COR-L47 (cell line): ENCODE measurements around the gene TMC2.
A peak's percentile ranks its signal among the peaks of the same experiment; 100 is the strongest.
"Not testable (repeated sequence)": the region's sequence is repeated elsewhere in the genome, so short reads cannot be mapped to it uniquely, and the experiment has no call there.

Experiments
- DNase-seq: peaks from one replicate; lab custom pipeline; 2025; lab: John Stamatoyannopoulos, UW

The TMC2 gene

GRCh38 chr20:2524709-2525506 is 11.5 kb upstream of the TMC2 start:
- peak; percentile 16 for DNase-seq

DNA sequence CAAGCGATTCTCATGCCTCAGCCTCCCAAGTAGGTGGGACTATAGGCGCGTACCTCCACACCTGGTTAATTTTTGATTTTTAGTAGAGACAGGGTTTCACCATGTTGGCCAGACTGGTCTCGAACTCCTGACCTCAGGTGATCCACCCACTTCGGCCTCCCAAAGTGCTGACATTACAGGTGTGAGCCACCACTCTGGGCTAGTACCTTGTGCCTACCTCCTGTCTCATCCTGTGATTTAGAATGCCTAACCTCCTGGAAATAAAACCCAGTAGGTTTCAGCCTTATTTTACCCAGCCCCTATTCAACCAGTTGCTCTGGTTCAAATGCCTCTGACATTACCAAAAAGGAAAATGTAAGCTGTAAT is 10.2 kb upstream of the TMC2 start:
- not testable (repeated sequence) for DNase-seq

DNA sequence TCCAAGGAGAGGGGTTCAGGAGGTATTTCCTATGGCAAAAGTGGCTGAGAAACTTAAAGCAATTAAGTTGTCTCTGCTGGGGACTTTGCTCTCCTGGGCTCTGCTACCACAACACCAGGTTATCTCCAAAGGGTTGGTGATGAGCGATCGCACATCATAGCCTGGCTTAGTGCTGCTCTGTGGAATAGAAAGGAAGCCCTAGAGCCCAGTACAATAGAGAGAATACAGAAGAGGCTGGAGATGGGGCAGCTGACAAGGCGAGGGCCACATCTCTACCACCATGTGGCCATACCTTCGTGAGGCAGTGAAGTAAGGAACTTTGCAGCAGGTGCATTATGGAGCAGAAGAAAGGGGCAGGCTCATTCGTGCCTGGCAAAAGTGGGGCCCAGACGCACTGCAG is 8.6 kb upstream of the TMC2 start:
- DNase-seq: no peak

GRCh38 chr20:2528671-2529271 is 7.6 kb upstream of the TMC2 start:
- no peak for DNase-seq

DNA sequence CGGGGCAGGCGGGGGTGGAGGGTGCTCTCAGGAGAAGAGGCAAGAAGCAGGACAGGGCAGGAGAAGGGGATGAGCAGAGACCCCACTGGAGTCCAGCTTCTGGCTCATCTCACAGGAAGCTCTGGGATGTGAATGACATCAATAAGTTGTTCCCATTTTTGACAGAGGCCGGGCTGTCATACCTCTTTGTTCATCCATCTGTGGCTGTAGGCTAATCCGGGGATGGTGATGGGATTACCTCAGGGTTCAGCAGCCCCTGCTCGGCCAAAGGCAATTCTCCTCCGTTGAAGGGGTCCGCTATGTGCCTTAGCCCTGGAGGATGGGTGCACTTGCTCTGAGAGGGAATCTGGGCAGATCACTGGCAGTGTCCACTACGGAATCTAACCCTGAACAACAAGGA is 3.3 kb upstream of the TMC2 start:
- DNase-seq: no peak

- no peak for DNase-seq
These were observed 438 bp upstream of the TMC2 start for GRCh38 chr20:2535711-2536559.

DNA sequence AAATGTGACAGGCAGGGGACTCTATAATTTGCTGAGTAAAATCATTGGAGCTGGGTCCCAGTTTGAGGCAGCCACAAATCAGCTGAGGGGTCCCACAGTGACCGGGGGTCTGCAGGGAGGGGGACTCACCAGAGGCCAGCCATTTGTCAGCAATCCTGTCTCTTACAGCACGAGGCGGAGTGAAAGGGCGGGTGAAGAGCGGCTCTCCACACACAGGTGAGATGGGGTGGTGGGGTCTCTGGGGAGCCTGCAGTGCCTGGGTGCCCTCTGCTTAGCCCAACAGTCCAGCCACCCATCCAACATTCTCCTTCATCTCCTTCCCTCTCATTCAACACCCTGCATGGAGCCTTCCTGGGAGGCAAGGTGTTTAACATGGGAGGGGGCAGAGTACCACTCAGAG is 728 bp downstream of the TMC2 start:
- DNase-seq: no peak

DNA sequence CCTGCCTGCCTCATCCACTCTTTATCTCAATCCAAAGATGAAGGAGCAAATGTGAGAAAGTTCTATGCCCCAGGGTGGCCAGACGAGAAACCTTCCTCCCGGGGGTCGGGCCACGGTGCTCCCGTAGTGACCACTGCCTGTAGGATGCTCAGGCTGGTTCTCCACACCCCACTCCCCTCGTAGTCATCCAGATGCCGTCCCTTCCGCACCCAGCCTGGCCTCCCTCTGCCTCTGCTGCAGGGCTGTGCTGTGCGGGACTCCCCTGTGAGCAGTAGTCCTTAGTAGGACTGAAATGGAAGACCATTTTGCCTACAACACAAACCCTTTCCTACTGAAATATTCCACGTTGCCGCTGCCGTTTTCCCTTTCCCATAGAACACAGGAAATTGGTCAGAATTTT is 2.0 kb downstream of the TMC2 start:
- DNase-seq: no peak

DNA sequence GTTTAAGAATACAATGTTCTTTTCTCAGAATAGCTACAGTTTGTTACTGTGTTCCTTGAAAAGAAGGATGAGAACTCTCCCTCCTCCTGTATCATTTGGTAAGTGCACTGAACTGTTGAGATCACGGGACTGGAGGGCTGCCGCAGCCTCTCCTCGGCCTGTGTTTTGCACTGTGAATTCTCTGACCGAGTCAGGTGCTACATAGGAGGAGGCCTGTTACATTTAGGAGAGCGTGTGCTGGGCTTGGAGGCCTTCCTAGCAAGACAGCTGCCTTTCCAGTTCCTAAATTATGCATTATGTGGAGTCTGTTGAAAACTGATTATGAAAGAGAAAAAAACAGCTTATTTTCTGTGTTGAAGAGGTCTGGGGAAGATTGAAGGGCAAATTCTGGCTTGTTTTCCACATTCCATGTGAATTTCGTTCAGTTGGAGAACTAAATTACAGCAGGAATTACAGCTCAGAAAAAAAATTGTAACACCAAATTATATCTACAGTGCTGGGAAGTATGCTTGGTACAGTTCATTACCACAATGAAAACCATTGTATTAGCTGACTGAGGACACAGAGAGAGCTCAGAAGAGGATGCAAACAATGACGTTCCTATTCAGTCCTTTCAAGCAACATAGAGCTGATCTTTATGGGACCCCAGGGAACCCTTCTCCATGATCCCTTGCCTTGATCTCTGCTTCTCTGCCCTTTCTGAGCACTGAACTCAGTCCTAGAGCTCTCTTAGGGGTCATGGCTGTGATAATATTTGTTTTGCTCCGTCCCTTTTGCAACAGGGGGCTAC is 2.8 kb downstream of the TMC2 start:
- DNase-seq: no peak

DNA sequence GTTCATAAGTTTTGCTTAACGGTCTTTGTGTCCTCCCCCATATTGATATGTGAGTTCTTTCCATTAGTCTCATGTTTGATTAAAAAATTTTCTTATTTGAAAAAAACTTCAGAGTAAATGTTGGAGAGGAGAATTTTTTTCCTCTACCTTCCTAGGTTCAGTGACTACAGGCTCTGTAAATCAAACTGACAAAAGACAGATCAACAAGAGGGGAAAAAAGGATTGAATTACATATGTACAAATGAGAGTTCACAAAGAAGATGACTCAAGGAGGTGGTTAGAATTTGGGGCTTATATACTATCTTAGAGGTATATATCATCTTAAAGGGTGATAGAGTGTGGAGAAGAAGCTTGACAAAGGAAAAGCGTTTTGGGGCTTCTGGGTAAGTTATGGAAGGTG is 5.6 kb downstream of the TMC2 start:
- no peak for DNase-seq

DNA sequence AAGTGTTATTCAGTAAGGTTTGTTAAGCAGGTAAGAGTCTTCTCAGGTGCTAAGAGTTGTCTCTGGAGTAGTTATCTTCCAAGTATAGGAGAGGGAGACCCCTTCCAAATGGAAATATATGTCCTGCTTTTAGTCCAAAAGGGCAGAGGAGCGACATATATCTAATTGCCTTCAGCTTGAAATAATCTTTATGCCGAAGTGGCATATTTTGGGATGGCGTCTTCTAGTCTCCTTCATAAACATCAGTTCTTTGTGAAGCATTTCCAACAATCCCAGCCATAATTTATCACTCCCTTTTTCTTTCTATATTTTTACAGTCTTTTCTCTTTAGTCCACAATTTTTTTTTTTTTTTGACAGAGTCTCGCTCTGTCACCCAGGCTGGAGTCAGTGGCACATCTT is 6.0 kb downstream of the TMC2 start:
- no peak for DNase-seq

- DNase-seq: no peak
These were observed 7.8 kb downstream of the TMC2 start for GRCh38 chr20:2544211-2544610.

- no peak for DNase-seq
These were observed 9.2 kb downstream of the TMC2 start for GRCh38 chr20:2545594-2545993.

GRCh38 chr20:2557873-2558580 is 21.7 kb downstream of the TMC2 start:
- DNase-seq: no peak

DNA sequence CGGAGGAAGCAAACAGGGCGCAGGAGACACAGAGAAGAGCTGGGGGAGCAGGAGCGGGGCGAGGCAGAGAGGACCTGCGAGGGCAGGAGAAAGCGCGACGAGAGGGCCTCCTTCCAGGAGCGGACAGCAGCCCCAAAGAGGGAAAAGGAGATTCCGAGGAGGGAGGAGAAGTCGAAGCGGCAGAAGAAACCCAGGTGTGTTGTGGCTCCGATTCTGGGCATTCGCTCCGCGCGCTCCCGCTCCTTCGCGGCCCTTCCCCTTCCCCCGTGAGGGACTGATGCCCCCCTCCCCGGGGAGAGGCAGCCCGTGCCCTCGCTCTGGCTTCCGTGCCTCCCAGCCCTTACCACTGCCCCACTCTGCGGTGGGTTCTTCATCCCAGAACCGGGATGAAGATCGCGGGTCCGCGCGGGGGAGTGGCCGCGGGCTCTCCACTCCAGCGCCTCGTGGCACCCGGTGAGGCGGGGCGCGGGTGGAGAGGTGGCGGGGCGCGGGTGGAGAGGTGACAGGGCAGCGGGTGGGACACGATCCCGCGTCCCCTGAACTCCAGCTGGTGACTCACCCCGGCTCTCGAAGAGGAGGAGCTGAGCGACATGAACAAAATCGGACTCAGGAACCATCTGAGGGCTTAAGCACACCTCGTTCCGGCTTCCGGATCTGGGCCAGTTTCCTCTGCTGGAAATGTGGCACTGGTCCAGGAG is 22.4 kb downstream of the TMC2 start:
- DNase-seq: no peak

GRCh38 chr20:2559279-2559626 is 22.9 kb downstream of the TMC2 start:
- no peak for DNase-seq

DNA sequence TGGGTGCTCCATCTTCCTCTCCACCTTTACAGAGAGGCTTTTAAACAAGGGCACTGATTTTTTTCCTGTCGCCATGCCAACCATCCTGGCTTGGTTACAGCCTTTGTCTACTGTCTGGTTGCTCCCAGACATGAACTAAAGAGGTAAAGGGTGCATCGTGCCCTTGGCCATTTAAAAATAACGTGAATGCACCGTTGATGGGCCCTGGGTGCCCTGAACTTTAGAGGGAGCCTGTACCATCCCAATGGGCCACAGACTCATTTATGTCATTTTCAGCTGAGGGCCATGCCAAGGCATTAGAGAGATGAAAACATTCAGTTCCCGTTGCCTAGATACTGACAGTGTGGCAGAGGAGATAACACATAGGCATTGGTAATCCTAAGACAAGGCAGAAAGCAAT is 23.3 kb downstream of the TMC2 start:
- no peak for DNase-seq

DNA sequence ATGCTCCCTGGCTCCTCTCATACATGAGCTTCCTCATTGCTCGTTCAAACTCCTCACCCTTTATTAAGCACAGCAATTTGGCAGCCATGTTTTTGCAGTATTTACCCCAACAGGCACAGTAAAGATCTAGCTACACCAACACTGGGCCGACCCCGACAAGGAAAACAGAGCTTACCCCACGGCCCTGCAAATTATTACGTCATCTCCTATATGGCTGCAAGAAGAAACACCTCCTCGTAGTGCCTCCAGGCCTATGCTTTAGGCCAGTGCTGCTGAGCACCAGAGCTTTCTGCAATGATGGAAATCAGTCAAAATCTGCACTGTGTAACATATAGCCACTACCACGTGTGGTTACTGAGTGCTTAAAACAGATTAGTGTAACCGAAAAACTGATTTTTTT is 26.7 kb downstream of the TMC2 start:
- DNase-seq: no peak

DNA sequence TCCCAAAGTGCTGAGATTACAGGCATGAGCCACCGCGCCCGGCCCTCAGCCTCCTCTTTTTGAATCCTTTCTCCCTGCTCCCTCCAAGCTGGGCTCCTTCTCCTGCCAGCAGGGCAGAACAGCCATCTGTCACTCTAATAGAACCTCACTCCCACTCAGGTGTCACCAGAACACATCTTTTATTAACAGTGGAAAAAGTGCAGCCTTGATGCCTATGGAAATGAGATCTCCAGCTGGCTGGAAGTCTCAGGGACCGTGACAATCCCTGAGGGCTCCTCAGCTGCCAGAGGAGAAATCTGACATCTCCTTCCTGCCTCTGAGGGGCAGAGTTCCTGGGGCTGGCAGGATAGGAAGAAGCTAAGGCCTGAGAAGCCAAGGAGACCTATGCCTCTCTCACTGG is 28.0 kb downstream of the TMC2 start:
- no peak for DNase-seq

GRCh38 chr20:2575682-2576081 is 39.3 kb downstream of the TMC2 start:
- DNase-seq: no peak

DNA sequence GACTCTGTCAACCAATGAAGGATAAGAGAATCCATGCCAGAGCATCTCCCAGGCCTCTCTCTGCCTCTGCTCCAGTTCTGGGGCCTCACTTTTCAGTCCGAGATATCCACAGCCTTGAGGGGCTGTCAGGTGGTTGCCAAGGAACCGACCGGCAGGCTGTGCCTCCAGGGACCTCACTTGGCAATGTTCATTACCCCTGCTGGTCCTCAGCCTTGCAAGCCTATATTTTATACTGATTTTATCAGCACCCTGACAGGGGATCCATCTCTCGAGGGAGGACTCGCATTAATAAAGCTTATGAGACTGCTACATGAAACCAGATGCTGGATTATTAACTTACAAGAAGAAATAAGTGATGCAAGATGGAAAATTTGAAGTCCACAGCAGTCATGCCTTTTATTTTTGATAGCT is 39.9 kb downstream of the TMC2 start:
- no peak for DNase-seq
